ENCODE data around the gene ARNT2.

GRCh38 chr15:80502782-80503181 is 98.6 kb downstream of the ARNT2 start:
- TF ChIP-seq SUZ12 (IDR thresholded peaks at IDR 0.05; ENCODE audit: unreplicated experiment) = no peak
- TF ChIP-seq, protein P1, sequence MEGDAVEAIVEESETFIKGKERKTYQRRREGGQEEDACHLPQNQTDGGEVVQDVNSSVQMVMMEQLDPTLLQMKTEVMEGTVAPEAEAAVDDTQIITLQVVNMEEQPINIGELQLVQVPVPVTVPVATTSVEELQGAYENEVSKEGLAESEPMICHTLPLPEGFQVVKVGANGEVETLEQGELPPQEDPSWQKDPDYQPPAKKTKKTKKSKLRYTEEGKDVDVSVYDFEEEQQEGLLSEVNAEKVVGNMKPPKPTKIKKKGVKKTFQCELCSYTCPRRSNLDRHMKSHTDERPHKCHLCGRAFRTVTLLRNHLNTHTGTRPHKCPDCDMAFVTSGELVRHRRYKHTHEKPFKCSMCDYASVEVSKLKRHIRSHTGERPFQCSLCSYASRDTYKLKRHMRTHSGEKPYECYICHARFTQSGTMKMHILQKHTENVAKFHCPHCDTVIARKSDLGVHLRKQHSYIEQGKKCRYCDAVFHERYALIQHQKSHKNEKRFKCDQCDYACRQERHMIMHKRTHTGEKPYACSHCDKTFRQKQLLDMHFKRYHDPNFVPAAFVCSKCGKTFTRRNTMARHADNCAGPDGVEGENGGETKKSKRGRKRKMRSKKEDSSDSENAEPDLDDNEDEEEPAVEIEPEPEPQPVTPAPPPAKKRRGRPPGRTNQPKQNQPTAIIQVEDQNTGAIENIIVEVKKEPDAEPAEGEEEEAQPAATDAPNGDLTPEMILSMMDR (IDR thresholded peaks at IDR 0.05 in 2 of 3, conservative IDR thresholded peaks at IDR 0.05 in 1 of 3; ENCODE audit: control insufficient read depth in 2 of 3, extremely low read depth in 1 of 3, insufficient read depth in 1 of 3, low read depth in 3 of 3, low read length in 3 of 3) = no peak
- no peak for TF ChIP-seq CBFB (IDR thresholded peaks at IDR 0.05; ENCODE audit: low read depth)
- no peak for TF ChIP-seq PBX3 (IDR thresholded peaks at IDR 0.05; ENCODE audit: insufficient replicate concordance, low read depth, low read length)
- no peak for TF ChIP-seq CHD4 (IDR thresholded peaks at IDR 0.05)
- no peak for TF ChIP-seq TCF7 (IDR thresholded peaks at IDR 0.05; ENCODE audit: borderline replicate concordance)
- TF ChIP-seq, protein P2, sequence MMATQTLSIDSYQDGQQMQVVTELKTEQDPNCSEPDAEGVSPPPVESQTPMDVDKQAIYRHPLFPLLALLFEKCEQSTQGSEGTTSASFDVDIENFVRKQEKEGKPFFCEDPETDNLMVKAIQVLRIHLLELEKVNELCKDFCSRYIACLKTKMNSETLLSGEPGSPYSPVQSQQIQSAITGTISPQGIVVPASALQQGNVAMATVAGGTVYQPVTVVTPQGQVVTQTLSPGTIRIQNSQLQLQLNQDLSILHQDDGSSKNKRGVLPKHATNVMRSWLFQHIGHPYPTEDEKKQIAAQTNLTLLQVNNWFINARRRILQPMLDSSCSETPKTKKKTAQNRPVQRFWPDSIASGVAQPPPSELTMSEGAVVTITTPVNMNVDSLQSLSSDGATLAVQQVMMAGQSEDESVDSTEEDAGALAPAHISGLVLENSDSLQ (IDR thresholded peaks at IDR 0.05) = no peak

Measured in GM12878 (cell line).